ENCODE measurements around the gene TRIM16. TPM values are rescaled to one million over a fixed set of nuclear protein-coding genes. Genes with fewer than 3 reads are reported as not detected.
"Not testable (repeated sequence)": the region's sequence is repeated elsewhere in the genome, so short reads cannot be mapped to it uniquely, and the experiment has no call there.

TRIM16 gene
- total RNA-seq, 1 experiment from 2014 or later: 17.7 TPM

DNA sequence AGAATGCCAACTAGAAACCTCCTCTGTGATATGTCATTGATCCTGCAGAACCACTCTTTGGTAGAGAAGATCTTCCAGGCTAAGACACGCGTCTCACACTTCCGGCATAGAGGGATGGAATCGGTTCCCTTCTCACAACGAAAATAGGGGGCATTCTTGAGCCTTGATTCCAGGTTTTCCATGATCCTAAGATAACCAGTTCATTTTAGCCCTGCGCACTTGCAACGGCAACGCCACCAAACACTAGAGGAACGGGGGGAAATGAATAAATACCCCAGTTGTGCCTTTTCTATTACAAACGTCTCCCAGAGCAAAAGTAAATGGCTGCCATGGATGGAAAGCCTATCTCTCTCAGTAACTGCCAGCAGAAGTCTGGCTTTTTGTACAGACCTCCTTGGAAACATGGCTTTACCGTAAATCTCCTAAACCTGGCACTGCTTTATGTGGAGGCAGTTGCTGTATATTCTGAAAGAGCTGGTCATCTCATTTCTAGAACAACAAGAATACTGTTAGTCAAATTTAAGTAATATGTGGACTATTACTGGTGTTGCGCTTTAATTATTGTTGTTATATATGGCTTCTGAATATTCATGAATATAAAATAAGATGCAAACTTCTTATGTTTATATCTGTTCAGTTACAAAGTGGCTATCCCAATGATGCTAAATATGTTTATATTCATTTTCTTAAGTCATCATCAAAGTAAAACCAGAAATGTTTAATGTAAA is 64.6 kb downstream of the TRIM16 start, which contains the start of gene FBXW10B:
Gene FBXW10B, minus strand, starts transcription at position 374 of the 728 bp plus-strand sequence. Its CDS starts 192 bp downstream, at position 182.
- H4K91ac ChIP-seq (ENCODE audit: insufficient read length, low read depth, low read length); DNase-seq; H2AFZ ChIP-seq (ENCODE audit: low read length); H3K9ac ChIP-seq (ENCODE audit: extremely low read depth, insufficient read length, low read length); H4K20me1 ChIP-seq (ENCODE audit: control insufficient read depth, insufficient read depth, insufficient read length); H4K8ac ChIP-seq (replicated peaks; ENCODE audit: insufficient read length, low read depth, low read length); H2BK120ac ChIP-seq (ENCODE audit: low read depth, low read length, poor library complexity, severe bottlenecking); H3K27me3 ChIP-seq (ENCODE audit: insufficient read depth, low read length); H3K9me3 Mint-ChIP-seq; H3K79me1 ChIP-seq (ENCODE audit: insufficient read depth, low read depth, low read length, poor library complexity, severe bottlenecking); H3K79me2 ChIP-seq (ENCODE audit: insufficient read depth, low read length); H2BK12ac ChIP-seq (ENCODE audit: insufficient read length, low read depth, low read length); H3K27me3 Mint-ChIP-seq (ENCODE audit: low read depth); H2BK20ac ChIP-seq (ENCODE audit: low read depth, low read length, poor library complexity, severe bottlenecking); H3K9me3 ChIP-seq (ENCODE audit: control insufficient read depth, low read depth, low read length); H2AK5ac ChIP-seq (ENCODE audit: insufficient read length, low read length); H3K4me1 Mint-ChIP-seq; H3K14ac ChIP-seq (ENCODE audit: insufficient read depth, low read length); H3K27ac Mint-ChIP-seq; H3K23ac ChIP-seq (ENCODE audit: insufficient read length, low read depth, low read length); H3K36me3 Mint-ChIP-seq (ENCODE audit: insufficient read depth in 1 of 3, low read depth in 3 of 3); H3K4me1 ChIP-seq (ENCODE audit: insufficient read depth, low read length); H3K4me2 ChIP-seq (ENCODE audit: insufficient read depth, insufficient read length, low read length); H3K4ac ChIP-seq (ENCODE audit: low read depth, low read length); H3K27ac ChIP-seq (ENCODE audit: insufficient read length, low read depth, low read length); H2BK5ac ChIP-seq (ENCODE audit: insufficient read length, low read length); H3K18ac ChIP-seq (ENCODE audit: insufficient read length, low read depth, low read length); H3K23me2 ChIP-seq (ENCODE audit: insufficient read length, low read depth, low read length, poor library complexity, severe bottlenecking); H4K5ac ChIP-seq (ENCODE audit: insufficient read length, low read depth, low read length); H2BK15ac ChIP-seq (ENCODE audit: low read depth, low read length); H3T11ph ChIP-seq (ENCODE audit: low read length); H3K4me3 Mint-ChIP-seq; H3K56ac ChIP-seq (ENCODE audit: insufficient read length, low read depth, low read length): not testable (repeated sequence)
- WGBS (ENCODE audit: extremely low coverage, insufficient read length, low lambda C conversion rate): no CpG with 5 or more reads among the region's 12 CpGs

- not testable (repeated sequence) for H3K36me3 Mint-ChIP-seq (ENCODE audit: insufficient read depth in 1 of 3, low read depth in 3 of 3); H2BK120ac ChIP-seq (ENCODE audit: low read depth, low read length, poor library complexity, severe bottlenecking); H3K4me3 Mint-ChIP-seq
Measured at GRCh38 chr17:15616828-15617227, 67.3 kb downstream of the TRIM16 start.

More at GRCh38 chr17:15616828-15617227, 67.3 kb downstream of the TRIM16 start:
- not testable (repeated sequence) for H2BK5ac ChIP-seq (ENCODE audit: insufficient read length, low read length); H3K4me2 ChIP-seq (ENCODE audit: insufficient read depth, insufficient read length, low read length); H3K23ac ChIP-seq (ENCODE audit: insufficient read length, low read depth, low read length); H2BK15ac ChIP-seq (ENCODE audit: low read depth, low read length); H3K79me1 ChIP-seq (ENCODE audit: insufficient read depth, low read depth, low read length, poor library complexity, severe bottlenecking); H4K20me1 ChIP-seq (ENCODE audit: control insufficient read depth, insufficient read depth, insufficient read length); H3K9me3 ChIP-seq (ENCODE audit: control insufficient read depth, low read depth, low read length); DNase-seq; H4K8ac ChIP-seq (replicated peaks; ENCODE audit: insufficient read length, low read depth, low read length); H3K56ac ChIP-seq (ENCODE audit: insufficient read length, low read depth, low read length); H3K9me3 Mint-ChIP-seq; H3K9ac ChIP-seq (ENCODE audit: extremely low read depth, insufficient read length, low read length); H3K27ac ChIP-seq (ENCODE audit: insufficient read length, low read depth, low read length); H3K4me1 ChIP-seq (ENCODE audit: insufficient read depth, low read length); H2BK20ac ChIP-seq (ENCODE audit: low read depth, low read length, poor library complexity, severe bottlenecking); H4K5ac ChIP-seq (ENCODE audit: insufficient read length, low read depth, low read length); H3K14ac ChIP-seq (ENCODE audit: insufficient read depth, low read length); H3K4me1 Mint-ChIP-seq; H3T11ph ChIP-seq (ENCODE audit: low read length); H3K27ac Mint-ChIP-seq; H3K27me3 ChIP-seq (ENCODE audit: insufficient read depth, low read length); H2AFZ ChIP-seq (ENCODE audit: low read length); H2AK5ac ChIP-seq (ENCODE audit: insufficient read length, low read length); H3K23me2 ChIP-seq (ENCODE audit: insufficient read length, low read depth, low read length, poor library complexity, severe bottlenecking); H3K18ac ChIP-seq (ENCODE audit: insufficient read length, low read depth, low read length); H4K91ac ChIP-seq (ENCODE audit: insufficient read length, low read depth, low read length); H3K27me3 Mint-ChIP-seq (ENCODE audit: low read depth); H3K4ac ChIP-seq (ENCODE audit: low read depth, low read length); H2BK12ac ChIP-seq (ENCODE audit: insufficient read length, low read depth, low read length); H3K79me2 ChIP-seq (ENCODE audit: insufficient read depth, low read length)
- WGBS (ENCODE audit: extremely low coverage, insufficient read length, low lambda C conversion rate): no CpG with 5 or more reads among the region's 4 CpGs
